Spleen (tissue), 11 donors: Measurements from ENCODE around the gene SNX9. TPM values are rescaled to one million over a fixed set of nuclear protein-coding genes. Genes with fewer than 3 reads are reported as not detected.
"Not testable (repeated sequence)": the region's sequence is repeated elsewhere in the genome, so short reads cannot be mapped to it uniquely, and the experiment has no call there.

Experiments used
- DNase-seq: peaks from one replicate; pipeline ENCODE4 v3.0.0-alpha.2; 2020
- H3K27ac ChIP-seq, 8 donors: fragments of 200-600 bp; sonication (generic) in 7 of 8; 1 replicate in 4 of 8; 2 replicates in 4 of 8; pipeline versions ENCODE4 v1.5.0 to v1.8.0; 2016 to 2021; ENCODE audit warnings: inconsistent platforms in 4 of 8, mild to moderate bottlenecking in 4 of 8, moderate library complexity in 1 of 8
- H3K27me3 ChIP-seq, 7 donors: fragments of 200-600 bp; sonication (generic) in 6 of 7; replicated peaks in 1 of 7; 1 replicate in 4 of 7; 2 replicates in 3 of 7; pipeline versions ENCODE4 v1.5.0 to v1.8.0; 2016 to 2021; ENCODE audit warnings: inconsistent platforms in 3 of 7, mild to moderate bottlenecking in 1 of 7
- H3K36me3 ChIP-seq, 6 donors: fragments of 200-600 bp; sonication (generic) in 5 of 6; 1 replicate in 4 of 6; 2 replicates in 2 of 6; pipeline versions ENCODE4 v1.5.0 to v1.8.0; 2016 to 2021; ENCODE audit warnings: inconsistent platforms in 2 of 6
- H3K4me1 ChIP-seq, 6 donors: fragments of 200-600 bp; sonication (generic) in 5 of 6; 1 replicate in 3 of 6; 2 replicates in 3 of 6; pipeline versions ENCODE4 v1.5.0 to v1.8.0; 2016 to 2021; ENCODE audit warnings: inconsistent platforms in 3 of 6
- H3K4me3 ChIP-seq, 8 donors: fragments of 200-600 bp; sonication (generic) in 7 of 8; 1 replicate in 4 of 8; 2 replicates in 4 of 8; pipeline versions ENCODE4 v1.5.0 to v1.8.0; 2016 to 2021; ENCODE audit warnings: inconsistent platforms in 4 of 8, mild to moderate bottlenecking in 4 of 8, moderate library complexity in 2 of 8
- H3K9me3 ChIP-seq, 8 donors: fragments of 200-600 bp; sonication (generic) in 7 of 8; 1 replicate in 4 of 8; 2 replicates in 4 of 8; pipeline versions ENCODE4 v1.5.0 to v1.8.0; 2016 to 2021; ENCODE audit warnings: inconsistent platforms in 4 of 8
- POLR2A ChIP-seq, 3 donors: fragments of 450-650 bp; IDR thresholded peaks; one replicate each; pipeline ENCODE4 v1.5.1; 2017; ENCODE audit warnings: antibody characterized with exemption in 3 of 3, mild to moderate bottlenecking in 1 of 3
- POLR2AphosphoS5 ChIP-seq, 3 donors: sonication (generic); formaldehyde crosslinking; IDR thresholded peaks; one replicate each; pipeline ENCODE4 v1.5.1; 2017; ENCODE audit warnings: antibody characterized with exemption in 3 of 3
- WGBS, 5 donors: extraction: QIAGEN DNeasy Blood & Tissue Kit in 3 of 5; methylation state at CpG; one replicate each; pipeline versions ENCODE4 v1.1.5 to v1.1.7; 2013 to 2018; 5-methylcytosine and 5-hydroxymethylcytosine counted together
- intact Hi-C: fragments of 100-400 bp; cut with DNase I; formaldehyde crosslinking; loops from one replicate; pipeline ENCODE4 v1.15.0; 2023; ENCODE audit warnings: low total_unique reads
- polyA plus RNA-seq, 3 donors: library from polyadenylated mRNA; stranded (reverse); fragments of 200-250 nt; gene quantifications; one replicate each; pipeline ENCODE4 v1.2.1, GENCODE V29; 2013
- total RNA-seq, 7 donors: library from RNA; depleted of rRNA in 3 of 7; stranded (reverse); fragments of >200 nt in 3 of 7; fragmentation: NEBNext Ultra II Directional in 4 of 7; extraction: Animal tissue kit (Norgen Biotek cat#: 25700) in 4 of 7; gene quantifications; one replicate each; pipeline versions ENCODE4 v1.1.0 to v1.2.1, GENCODE V29; 2016 to 2021
- TF ChIP-seq, protein P1 (sequence below), 11 experiments: fragments of 200-600 bp in 7 of 11; fragments of 450-650 bp in 4 of 11; sonication (generic) in 4 of 11; IDR thresholded peaks in 8 of 11; conservative IDR thresholded peaks in 3 of 11; 1 replicate in 7 of 11; 2 replicates in 4 of 11; pipeline versions ENCODE4 v1.4.0 to v1.8.0; 2016 to 2021; ENCODE audit warnings: antibody characterized with exemption in 11 of 11, inconsistent platforms in 4 of 11, mild to moderate bottlenecking in 1 of 11
- donor health status: healthy with polysubstance abuse.
- donor health status: DM: no; HTN: no; CAD: no; lungs with moderate emphysema.
- donor health status: DM: no; HTN: no; CAD: no.
- donor health status: Bipolar disorder and iron deficiency.
- donor health status: healthy.
- donor health status: DM: no; HTN: no; CAD: no.
- donor health status: DM: yes; HTN: yes; CAD: no.

SNX9 gene
- total and polyA plus RNA-seq, 10 donors = 18.9 to 42.5 (median 31.8) TPM

DNA sequence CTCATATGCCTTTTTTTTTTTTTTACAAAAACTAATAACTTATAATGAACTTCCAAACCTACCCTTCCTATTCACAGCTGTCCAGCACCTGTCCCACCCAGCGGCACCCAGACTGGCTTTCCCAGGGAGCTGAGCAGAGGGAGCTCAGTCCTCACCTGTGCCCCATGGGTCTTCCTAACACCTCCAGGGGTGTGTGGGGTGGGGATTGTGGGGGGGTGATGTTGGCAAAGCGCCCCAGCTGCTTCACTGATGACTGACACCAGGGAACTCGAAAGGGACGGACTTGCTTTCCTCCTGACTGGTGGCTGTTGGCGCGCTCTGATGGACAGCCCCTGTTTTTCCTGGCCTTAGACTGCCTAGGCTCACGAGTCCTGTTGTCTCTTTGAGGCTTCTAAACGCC lies 144.4 kb downstream of the SNX9 start:
- Histone ChIP-seq H3K27me3 (no peaks in the 10 kb centered on the region), H3K27ac (no peak overlapping the region), H3K4me3 (no peak overlapping the region), H3K4me1 (peaks cover 0 to 14% (median 2%) of the 10 kb centered on the region in 6 donors), H3K36me3 (no peaks in the 10 kb centered on the region), H3K9me3 (no peaks in the 10 kb centered on the region)
- WGBS, 5 donors = 74 to 89% (median 87%) methylated on average over 8 of the region's 8 CpGs
- TF ChIP-seq, protein P1, sequence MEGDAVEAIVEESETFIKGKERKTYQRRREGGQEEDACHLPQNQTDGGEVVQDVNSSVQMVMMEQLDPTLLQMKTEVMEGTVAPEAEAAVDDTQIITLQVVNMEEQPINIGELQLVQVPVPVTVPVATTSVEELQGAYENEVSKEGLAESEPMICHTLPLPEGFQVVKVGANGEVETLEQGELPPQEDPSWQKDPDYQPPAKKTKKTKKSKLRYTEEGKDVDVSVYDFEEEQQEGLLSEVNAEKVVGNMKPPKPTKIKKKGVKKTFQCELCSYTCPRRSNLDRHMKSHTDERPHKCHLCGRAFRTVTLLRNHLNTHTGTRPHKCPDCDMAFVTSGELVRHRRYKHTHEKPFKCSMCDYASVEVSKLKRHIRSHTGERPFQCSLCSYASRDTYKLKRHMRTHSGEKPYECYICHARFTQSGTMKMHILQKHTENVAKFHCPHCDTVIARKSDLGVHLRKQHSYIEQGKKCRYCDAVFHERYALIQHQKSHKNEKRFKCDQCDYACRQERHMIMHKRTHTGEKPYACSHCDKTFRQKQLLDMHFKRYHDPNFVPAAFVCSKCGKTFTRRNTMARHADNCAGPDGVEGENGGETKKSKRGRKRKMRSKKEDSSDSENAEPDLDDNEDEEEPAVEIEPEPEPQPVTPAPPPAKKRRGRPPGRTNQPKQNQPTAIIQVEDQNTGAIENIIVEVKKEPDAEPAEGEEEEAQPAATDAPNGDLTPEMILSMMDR (IDR thresholded peaks at IDR 0.05 in 8 of 11, conservative IDR thresholded peaks at IDR 0.05 in 3 of 11) = no peak
- no peak for TF ChIP-seq POLR2A (IDR thresholded peaks at IDR 0.05)
- TF ChIP-seq POLR2AphosphoS5 (IDR thresholded peaks at IDR 0.05) = no peak
- DNase-seq = no peak
- intact Hi-C loops = no loop called here

DNA sequence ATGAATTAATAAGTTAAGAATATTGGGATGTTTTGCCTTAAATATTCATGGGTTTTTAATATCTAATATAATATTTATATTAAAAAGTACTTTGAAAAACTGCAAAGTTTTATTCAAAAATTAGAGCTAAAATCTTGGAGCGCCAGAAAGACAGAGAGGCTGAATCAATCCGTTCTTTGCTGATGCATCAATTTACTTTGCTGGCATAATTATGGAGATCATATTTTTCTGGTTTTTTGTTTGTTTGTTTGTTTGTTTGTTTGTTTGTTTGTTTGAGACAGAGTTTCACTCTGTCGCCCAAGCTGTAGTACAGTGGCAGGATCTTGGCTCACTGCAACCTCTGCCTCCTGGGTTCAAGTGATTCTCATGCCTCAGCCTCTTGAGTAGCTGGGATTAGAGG lies 149.1 kb downstream of the SNX9 start:
- H3K4me3 ChIP-seq, H3K4me1 ChIP-seq, DNase-seq, H3K36me3 ChIP-seq, H3K9me3 ChIP-seq, H3K27ac ChIP-seq, intact Hi-C loops, H3K27me3 ChIP-seq: not testable (repeated sequence)
- 87 to 97% (median 91%) methylated on average over 3 of the region's 3 CpGs for WGBS, 5 donors

DNA sequence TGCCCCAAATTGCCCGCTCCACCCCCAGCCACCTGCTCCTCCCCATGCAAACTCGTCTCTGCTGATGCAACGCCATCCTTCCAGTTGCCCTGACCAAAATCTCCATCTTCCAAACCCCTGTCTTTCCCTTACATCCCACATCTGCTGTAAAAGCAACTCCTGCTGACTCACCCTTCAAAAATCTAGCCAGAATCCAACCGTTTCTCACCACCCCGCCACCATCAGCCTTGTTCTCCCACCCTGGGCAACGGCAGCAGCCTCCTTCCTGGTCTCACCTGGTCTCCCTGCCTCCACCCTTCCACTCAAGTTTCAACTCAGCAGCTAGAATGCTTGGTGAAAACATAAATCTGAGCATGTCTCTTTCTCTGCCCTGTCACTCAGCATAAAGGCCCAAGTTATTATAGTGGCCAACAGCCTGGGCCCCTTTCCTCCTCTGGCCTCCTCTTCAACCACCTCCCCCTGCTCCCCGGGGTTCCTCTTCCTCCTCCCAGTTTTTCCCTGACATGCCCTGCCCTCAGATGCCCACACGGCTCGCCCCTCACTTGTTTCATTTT lies 151.4 kb downstream of the SNX9 start:
- intact Hi-C loops = no loop called here
- peaks cover 0 to 6% (median 0%) of the 10 kb centered on the region in 6 donors for H3K4me1 ChIP-seq
- DNase-seq = no peak
- no peaks in the 10 kb centered on the region for H3K9me3 ChIP-seq
- H3K27ac ChIP-seq = no peak overlapping the region
- no peak for TF ChIP-seq POLR2A (IDR thresholded peaks at IDR 0.05)
- TF ChIP-seq, protein P1 (IDR thresholded peaks at IDR 0.05 in 8 of 11, conservative IDR thresholded peaks at IDR 0.05 in 3 of 11) = no peak
- H3K4me3 ChIP-seq = no peak overlapping the region
- 64 to 74% (median 69%) methylated on average over 9 of the region's 9 CpGs for WGBS, 5 donors
- H3K27me3 ChIP-seq = no peaks in the 10 kb centered on the region
- H3K36me3 ChIP-seq = no peaks in the 10 kb centered on the region

DNA sequence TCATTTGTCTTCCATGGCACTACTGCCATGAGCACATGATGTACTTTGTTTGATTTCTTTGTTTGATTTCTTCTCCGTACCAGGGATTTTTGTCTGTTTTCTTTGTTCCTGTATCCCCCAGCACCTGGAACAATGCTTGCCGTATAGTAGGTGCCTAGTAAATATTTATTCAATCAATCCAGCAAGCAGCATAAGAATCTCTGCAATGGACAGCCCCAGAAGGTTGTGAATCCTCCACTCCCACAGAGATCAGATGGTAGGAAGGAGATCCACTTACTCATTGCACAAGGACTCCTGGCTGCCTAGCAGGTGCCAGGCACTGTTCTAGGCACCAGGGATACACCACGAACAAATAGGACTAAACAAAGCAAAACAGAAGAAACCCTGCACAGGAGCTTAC lies 151.9 kb downstream of the SNX9 start:
- no peak for TF ChIP-seq POLR2A (IDR thresholded peaks at IDR 0.05)
- TF ChIP-seq, protein P1 (IDR thresholded peaks at IDR 0.05 in 8 of 11, conservative IDR thresholded peaks at IDR 0.05 in 3 of 11) = no peak
- TF ChIP-seq POLR2AphosphoS5 (IDR thresholded peaks at IDR 0.05) = no peak
- Histone ChIP-seq H3K27ac (no peak overlapping the region), H3K36me3 (no peaks in the 10 kb centered on the region), H3K27me3 (no peaks in the 10 kb centered on the region), H3K4me1 (peaks cover 0 to 11% (median 0%) of the 10 kb centered on the region in 6 donors), H3K4me3 (no peak overlapping the region), H3K9me3 (no peaks in the 10 kb centered on the region)
- no peak for DNase-seq
- 87 to 93% (median 90%) methylated on average over 3 of the region's 3 CpGs for WGBS, 5 donors
- intact Hi-C loops = no loop called here

DNA sequence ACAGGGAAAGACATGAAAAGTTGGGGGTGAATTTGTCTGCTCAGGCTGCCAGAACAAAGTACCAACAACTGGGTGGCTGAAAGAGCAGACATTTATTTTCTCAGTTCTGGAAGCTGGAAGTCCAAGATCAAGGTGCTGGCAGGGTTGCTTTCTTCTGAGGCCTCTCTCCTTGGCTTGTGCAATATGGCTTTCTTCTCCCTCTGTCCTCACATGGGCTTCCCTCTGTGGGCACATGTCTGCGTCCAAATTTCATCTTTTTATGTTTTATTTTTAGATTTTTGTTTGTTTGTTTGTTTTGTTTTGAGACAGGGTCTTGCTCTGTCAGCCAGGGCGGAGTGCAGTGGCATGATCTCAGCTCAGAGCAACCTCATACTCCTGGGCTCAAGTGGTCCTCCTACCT lies 152.4 kb downstream of the SNX9 start:
- Histone ChIP-seq H3K36me3 (no peaks in the 10 kb centered on the region), H3K4me1 (peaks cover 0 to 16% (median 0%) of the 10 kb centered on the region in 6 donors), H3K9me3 (no peaks in the 10 kb centered on the region), H3K27ac (no peak overlapping the region), H3K27me3 (no peaks in the 10 kb centered on the region), H3K4me3 (no peak overlapping the region)
- no peak for TF ChIP-seq POLR2A (IDR thresholded peaks at IDR 0.05)
- TF ChIP-seq, protein P1 (IDR thresholded peaks at IDR 0.05 in 8 of 11, conservative IDR thresholded peaks at IDR 0.05 in 3 of 11) = no peak
- TF ChIP-seq POLR2AphosphoS5 (IDR thresholded peaks at IDR 0.05) = no peak
- intact Hi-C loops = no loop called here
- no peak for DNase-seq
- WGBS, 5 donors = 63 to 88% (median 77%) methylated on average over 2 of the region's 2 CpGs
